Suppressor macrophage treated with lipopolysaccharide for 1 hour (primary cell): ENCODE results near the gene PDPN.
A peak's percentile ranks its signal among the peaks of the same experiment; 100 is the strongest.

Source experiments
- DNase-seq, 3 donors: peaks; one replicate each; pipeline ENCODE4 v3.0.0-alpha.2; 2020 to 2022

PDPN gene

DNA sequence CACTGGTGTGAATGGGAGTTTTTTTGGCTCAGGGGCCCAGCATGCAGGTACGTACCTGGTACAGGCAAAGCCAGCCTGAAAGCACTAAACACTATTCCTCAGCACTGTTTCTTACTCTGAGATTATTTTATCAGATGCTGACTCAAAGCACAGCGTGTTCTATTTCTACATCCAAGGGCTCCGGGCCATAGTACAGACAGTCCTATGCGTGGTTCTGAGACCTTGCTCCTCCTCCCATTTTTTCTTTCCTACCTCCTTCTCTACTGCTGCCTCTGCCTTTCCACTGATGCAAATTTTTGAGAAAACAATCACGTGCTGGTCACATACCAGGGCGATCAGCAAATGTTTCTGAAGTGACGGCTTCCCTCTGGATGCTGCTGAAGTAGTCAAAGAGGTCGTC lies 36.3 kb downstream of the PDPN start:
- DNase-seq, result no peak

DNA sequence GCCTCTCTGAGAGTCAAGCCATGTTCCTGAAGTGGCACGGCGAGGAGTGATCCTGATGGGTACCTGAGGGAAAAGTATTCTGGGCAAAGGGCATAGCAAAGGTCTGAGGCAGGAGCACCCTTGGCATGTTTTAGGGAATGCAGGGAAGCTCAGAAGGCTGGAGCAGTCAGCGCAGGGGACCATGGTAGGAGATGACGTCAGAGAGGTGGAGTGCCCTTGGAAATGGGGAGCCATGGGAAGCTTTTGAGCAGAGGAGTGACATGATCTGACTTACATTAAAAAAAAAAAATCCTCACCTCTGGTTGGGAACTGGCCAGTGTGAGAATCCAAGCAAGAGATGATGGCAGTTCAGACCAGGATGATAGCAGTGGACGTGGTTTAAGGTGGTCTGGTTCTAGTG lies 37.2 kb downstream of the PDPN start:
- no peak for DNase-seq

DNA sequence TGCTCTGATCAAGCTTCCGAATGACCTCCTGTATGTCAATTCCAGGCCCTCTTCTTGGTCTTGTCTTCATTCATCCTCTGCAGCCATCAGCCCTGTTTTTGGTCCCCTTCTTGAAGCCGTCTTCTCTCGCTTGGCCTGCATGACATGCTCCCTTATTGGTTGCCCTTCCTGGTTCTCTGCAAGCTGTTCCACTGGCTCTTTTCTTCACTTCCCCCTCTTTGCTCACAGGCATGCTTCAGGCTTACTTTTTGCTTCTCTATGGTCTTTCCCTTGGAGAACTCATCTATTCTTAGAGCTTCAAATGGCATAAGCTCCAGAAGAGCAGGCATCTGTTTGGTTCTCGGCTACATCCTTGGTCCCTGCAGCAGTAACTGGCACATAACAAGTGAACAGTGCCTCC lies 38.8 kb downstream of the PDPN start:
- DNase-seq, result peak; percentile 36 to 45 (median 42)

DNA sequence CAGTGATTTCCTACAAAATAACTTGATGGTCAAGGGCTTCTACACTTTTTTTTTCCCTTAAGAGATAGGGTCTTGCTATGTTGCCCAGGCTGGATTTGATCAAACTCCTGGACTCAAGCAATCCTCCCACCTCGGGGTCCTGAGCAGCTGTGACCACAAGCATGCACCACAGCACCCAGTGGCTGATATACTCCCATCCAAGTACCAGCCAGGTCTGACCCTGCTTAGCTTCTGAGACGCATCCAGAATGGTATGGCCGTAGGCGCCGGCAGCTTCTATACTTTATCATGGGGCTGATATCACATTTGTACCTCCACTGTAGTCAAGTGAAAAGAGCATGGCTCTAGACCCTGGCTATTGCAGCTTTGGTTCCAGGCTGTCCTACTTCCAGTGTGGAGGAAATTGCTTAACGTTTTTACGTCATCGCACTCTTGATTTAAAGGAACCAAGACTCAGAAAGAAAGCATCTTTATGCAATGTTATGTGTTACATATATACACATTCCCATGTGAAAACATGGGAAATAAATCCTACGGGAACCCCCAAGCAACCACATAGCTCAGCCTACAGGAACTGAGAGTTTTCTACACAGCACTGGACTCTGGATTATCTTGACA lies 39.5 kb downstream of the PDPN start:
- DNase-seq, result peak; percentile 84 to 94 (median 91)

DNA sequence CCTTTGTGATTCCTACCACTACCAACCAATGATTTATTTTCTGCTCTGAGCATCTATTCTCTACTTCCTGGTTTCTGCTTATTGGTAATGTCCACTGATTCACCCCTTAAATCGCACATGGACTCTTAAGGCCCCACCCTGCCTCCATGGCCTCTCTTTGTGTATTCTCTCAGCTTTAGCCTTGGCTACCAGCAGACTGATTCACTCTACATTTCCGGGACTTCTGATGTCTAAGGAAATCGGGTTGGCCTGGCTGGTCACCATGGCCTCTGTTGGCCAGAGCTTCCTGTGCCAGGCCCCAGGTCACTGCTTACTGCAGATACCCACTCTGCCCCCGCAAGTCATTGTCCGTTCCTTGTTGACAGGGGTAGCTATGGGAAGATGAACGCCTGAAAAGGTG lies 40.9 kb downstream of the PDPN start:
- peak; percentile 18 to 27 (median 22) for DNase-seq

DNA sequence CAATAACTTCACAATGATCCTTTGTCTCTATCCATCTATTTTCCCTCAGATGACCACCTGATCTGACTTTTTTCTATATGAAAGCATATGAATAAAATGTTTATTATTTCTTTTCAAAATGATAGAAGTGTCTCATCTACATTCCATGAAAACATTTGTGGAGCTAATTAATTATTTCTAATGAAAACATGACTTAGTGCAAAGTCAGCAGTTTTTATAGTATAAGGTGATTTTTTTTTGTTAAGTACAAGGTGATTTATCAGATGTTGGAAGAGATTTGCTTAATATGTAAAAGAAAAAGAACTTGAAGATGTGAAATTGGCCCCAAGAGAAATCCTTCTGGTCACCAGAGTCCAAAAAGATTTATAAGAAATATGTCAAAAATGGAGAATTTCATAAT lies 43.5 kb downstream of the PDPN start:
- DNase-seq, result no peak

DNA sequence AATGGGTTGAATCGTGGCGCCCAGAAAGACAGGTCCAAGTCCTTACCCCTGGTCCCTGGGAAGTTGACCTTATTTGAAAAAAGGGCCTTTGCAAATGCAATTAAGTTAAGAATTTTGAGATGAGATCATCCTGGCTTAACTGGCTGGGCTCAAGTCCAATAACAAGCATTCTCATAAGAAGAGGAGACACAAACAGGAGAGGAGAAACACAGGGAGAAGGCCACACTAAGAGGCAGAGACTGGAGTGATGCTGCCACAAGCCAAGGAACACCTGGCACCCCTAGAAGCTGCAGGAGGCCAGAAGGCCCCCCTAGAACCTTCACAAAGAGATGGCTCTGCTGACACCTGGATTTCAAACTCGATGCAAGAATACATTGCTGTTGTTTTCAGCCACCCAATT lies 44.6 kb downstream of the PDPN start:
- DNase-seq, result no peak

DNA sequence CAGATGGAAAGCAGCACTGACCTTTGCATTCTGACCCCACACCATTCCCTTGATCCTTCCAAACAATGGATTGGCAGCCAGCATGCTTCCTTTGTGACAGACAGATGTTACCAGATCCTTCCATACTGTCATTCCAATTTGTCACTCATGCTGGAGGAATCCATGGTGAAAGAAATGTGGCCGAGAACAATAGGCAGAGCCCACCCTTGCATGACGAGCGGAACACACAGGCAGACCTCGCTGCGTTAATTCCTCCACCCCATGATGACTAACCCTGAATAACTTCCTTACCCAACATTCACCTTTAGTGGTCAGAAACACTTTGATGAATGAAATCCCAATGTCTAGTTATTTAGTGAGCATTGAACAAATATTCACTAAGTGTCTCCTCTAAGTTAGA lies 45.1 kb downstream of the PDPN start:
- no peak for DNase-seq

DNA sequence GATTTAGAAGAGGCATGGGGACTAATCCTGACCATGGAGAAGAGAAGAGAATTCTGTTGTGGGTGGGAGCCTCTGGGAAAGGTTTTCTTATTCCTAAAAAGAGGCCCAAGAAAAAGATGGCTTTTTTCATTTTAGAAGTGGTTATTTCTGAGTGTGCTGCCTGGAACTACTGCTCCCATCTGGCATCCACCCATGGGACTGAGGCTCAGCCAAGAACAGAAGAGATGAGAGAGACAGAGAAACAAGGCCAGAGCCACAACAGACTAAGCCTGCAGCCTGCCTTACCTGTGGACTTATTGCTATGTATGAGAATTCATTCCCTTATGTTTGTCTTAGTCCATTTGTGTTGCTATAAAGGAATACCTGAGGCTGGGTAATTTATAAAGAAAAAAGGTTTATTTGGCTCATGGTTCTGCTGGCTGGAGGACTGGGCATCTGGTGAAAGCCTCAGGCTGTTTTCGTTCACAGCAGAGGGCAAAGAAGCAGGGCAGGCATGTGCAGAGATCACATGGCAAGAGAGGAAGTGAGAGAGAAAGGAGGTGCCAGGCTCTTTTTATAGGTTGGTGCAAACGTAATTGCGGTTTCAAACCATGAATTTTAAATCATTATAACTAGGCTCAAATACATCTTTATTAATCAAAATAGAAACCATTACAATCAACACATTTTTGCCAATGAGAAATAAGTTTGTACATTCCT lies 58.8 kb downstream of the PDPN start:
- DNase-seq, result peak in 2 of 3 donors; percentile 28 to 35

DNA sequence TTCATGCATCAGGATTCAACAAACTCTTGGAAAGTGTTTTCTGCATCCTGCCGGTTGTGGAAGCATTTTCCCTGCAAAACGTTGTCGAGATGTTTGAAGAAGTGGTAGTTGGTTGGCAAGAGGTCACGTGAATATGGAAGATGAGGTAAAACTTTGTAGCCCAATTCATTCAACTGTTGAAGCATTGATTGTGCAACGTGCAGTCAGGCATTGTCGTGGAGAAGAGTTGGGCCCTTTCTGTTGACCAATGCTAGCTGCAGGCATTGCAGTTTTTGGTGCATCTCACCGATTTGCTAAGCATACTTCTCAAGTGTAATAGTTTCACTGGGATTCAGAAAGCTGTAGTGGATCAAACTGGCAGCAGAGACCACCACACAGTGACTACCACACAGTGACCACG lies 59.4 kb downstream of the PDPN start:
- DNase-seq, result no peak

DNA sequence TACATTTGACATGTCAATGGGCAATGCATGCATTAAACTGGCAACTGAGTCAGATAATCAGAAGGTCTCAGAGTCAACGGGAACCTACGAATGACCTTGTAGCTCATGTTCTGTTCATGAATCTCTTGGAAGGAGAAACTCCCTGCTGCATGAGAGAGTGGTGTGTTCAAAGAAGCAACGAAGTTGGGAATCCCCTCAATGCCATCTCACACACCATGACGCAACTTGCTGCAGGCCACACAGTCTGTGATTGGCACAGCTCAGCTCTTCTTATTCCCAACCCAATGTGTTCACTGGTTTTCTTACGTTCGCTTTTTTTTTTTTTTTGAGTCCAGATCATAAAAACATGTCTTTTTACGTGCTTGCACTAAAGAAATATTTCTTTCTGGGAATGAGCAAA lies 62.9 kb downstream of the PDPN start:
- DNase-seq, result peak; percentile 59 to 65 (median 65)

DNA sequence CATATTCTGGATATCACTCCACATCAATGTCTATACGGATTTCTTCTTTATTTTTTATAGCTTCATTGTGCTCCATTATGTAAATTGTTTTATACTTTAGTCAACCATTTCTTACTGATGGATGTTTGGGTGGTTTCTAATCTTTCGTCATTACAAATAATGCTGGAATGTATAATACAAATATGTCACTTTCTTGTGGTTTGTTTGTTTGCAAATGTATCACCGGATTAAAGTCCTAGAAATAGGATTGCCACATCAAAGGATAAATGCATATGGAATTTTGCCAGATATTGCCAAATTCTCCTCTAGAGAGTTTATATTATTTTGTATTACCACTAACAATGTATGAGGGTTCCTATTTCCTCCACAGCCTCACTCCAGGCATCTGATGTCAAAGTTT lies 67.6 kb downstream of the PDPN start:
- DNase-seq, result peak; percentile 24 to 55 (median 36)

DNA sequence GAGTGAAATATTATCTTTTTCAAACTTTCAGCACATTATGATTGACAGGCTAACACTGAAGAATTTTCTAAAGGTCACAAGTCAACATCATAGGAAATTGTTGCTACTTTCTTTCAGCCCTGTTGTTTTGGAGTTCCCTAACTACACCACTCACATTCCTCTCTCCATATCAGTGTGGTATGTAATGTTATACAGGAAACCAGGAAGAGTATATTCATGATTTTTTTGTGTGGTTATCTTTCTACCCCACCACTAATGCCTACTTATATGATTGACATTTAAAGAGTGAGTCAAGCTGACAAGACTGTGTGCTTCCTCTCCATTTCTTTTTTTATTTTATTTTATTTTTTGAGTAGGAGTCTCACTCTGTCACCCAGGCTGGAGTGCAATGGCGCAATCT lies 68.6 kb downstream of the PDPN start:
- DNase-seq, result peak in 2 of 3 donors; percentile 28 to 37

DNA sequence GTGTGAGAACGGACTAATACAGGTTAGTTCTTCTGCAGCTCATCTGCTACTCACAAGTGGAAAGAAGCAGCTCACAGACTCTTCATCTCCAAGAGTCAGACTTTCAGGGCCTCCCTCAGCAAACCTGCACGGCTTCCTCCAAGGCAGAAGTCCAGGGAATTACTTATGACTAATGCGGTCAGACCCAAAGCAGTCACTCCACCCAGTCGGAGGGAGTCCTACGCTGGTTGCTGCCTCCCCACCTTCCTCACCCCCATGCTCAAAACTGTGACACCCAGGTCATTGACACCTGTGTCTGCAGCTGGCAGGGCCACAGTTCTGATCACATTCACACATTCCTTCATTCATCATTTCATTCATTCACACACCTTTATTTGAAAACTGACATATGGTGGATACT lies 77.9 kb downstream of the PDPN start:
- peak in 2 of 3 donors; percentile 27 to 32 for DNase-seq

DNA sequence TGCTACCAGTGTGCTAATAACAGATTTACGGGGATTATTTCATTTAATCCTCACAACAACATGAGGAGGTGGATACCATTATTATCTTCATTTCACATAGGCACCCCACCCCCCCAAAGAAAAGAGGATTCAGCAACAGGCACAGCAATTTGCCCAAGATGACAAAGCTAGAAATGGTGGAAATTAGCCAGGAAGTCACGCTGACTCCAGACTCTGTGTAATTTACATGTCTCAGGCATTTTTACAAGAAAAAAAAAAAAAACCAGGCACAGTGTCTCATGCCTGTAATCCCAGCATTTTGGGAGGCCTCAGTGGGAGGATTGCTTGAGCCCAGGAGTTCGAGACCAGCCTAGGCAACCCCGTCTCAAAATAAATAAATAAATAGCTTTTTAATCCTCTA lies 78.9 kb downstream of the PDPN start:
- DNase-seq, result peak; percentile 68 to 75 (median 74)

DNA sequence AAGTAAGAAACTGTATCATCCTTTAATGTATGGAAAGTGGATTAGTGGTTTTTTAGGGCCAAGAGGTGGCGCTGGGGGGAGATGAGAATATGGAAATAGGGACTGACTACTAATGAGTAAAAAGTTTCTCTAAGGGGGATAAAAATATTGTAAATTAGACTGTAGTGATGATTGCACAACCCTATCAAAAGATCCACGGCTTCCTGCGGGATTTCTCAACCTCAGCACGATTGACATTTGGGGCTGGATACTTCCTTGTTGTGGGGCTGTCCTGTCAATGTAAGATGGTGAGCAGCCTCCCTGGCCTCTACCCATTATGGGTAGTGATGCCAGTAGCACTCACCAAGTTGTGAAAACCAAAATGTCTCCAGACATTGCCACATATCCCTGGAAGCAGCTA lies 80.3 kb downstream of the PDPN start:
- DNase-seq, result peak; percentile 45 to 56 (median 51)

DNA sequence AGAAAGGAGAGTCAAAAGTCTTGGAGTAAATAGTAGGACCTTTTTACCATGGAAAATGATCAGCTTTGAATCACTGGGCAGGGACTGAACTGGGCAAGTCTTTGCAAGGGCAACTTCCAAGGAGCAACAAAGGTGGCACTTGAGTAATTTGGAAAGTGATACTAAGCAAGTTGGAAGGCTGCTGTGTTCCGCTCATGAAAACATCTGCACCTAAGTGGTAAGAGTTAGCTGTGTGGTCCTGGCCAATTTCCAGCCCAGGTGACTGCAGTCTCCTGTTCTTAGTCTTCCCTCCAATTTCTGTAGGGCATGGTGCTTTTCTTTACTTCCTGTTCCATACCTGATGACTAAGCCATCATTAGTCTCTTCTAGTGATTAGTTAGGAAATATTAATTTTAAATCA lies 80.8 kb downstream of the PDPN start:
- DNase-seq, result no peak

DNA sequence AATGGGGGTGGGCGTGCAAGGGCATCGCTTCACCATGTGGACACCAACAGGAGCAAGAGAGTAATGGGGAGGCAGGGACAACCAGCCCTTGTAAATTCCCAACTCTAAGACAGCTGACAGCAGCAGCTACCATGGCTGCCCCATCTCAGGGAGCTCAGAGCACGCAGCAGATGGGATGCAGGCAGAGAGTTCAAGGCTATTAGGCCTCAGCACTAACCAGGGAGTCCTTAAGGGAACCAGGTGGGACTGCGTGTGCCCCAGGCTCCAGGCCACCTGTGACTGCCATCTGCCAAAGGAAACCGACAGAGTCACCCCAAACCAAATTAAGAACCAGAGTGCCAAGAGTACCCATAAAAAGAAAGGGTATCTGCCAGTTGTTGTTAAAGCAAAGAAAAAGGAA lies 82.7 kb downstream of the PDPN start:
- DNase-seq, result no peak
